Amniotic stem cell (primary cell): ENCODE measurements around the gene CBX1.
A peak's percentile ranks its signal among the peaks of the same experiment; 100 is the strongest.
"Not testable (repeated sequence)": the region's sequence is repeated elsewhere in the genome, so short reads cannot be mapped to it uniquely, and the experiment has no call there.

ENCODE experiments used
- DNase-seq: peaks from one replicate; lab custom pipeline; 2025; lab: John Stamatoyannopoulos, UW

The CBX1 gene

GRCh38 chr17:48051706-48052486 is 49.4 kb downstream of the CBX1 start:
- no peak for DNase-seq

- no peak for DNase-seq
Measured at GRCh38 chr17:48051283-48051682, 50.0 kb downstream of the CBX1 start.

- peak; percentile 57 for DNase-seq
Measured at GRCh38 chr17:48048384-48049126, 52.7 kb downstream of the CBX1 start.

- DNase-seq: peak; percentile 99
Measured at GRCh38 chr17:48047741-48048383, 53.4 kb downstream of the CBX1 start, which contains the start of gene NFE2L1. TSS of gene NFE2L1 (plus strand) at chr17:48048359. CDS start at chr17:48051119, 2,760 bp downstream.

- no peak for DNase-seq
Measured at GRCh38 chr17:48047113-48047740, 54.1 kb downstream of the CBX1 start.

GRCh38 chr17:48046296-48046695 is 55.0 kb downstream of the CBX1 start:
- DNase-seq: no peak

- no peak for DNase-seq
Measured at GRCh38 chr17:48045316-48046001, 55.8 kb downstream of the CBX1 start.

GRCh38 chr17:48044851-48045250 is 56.4 kb downstream of the CBX1 start:
- no peak for DNase-seq

GRCh38 chr17:48043176-48043575 is 58.1 kb downstream of the CBX1 start:
- no peak for DNase-seq

GRCh38 chr17:48038687-48039086 is 62.6 kb downstream of the CBX1 start:
- no peak for DNase-seq

- no peak for DNase-seq
Measured at GRCh38 chr17:48037838-48038323, 63.4 kb downstream of the CBX1 start.

GRCh38 chr17:48037036-48037837 is 64.0 kb downstream of the CBX1 start, which contains the start of gene COPZ2:
TSS of gene COPZ2 (minus strand) at chr17:48037797. CDS start at chr17:48037777, 20 bp downstream.
- DNase-seq: no peak

- no peak for DNase-seq
Measured at GRCh38 chr17:48036693-48037035, 64.6 kb downstream of the CBX1 start.

GRCh38 chr17:48034734-48035133 is 66.5 kb downstream of the CBX1 start:
- DNase-seq: not testable (repeated sequence)

- no peak for DNase-seq
Measured at GRCh38 chr17:48031966-48032365, 69.3 kb downstream of the CBX1 start.

GRCh38 chr17:48030531-48030930 is 70.7 kb downstream of the CBX1 start:
- no peak for DNase-seq

GRCh38 chr17:48028736-48029135 is 72.5 kb downstream of the CBX1 start:
- no peak for DNase-seq

- DNase-seq: no peak
Measured at GRCh38 chr17:48027322-48027981, 73.8 kb downstream of the CBX1 start.

GRCh38 chr17:48026502-48027321 is 74.6 kb downstream of the CBX1 start:
- peak; percentile 87 for DNase-seq
